Heart right ventricle (tissue), 16 donors: ENCODE results near the gene CD300H. TPM values are rescaled to one million over a fixed set of nuclear protein-coding genes. Genes with fewer than 3 reads are reported as not detected.
"Not testable (repeated sequence)": the region's sequence is repeated elsewhere in the genome, so short reads cannot be mapped to it uniquely, and the experiment has no call there.

ENCODE experiments used
- ATAC-seq, 8 donors: fragments of 200-7000 bp; cut with Tn5 transposase; one replicate each; pipeline ENCODE4 v1.9.1; 2020; ENCODE audit warnings: mild to moderate bottlenecking in 8 of 8, moderate library complexity in 8 of 8, moderate number of reproducible peaks in 1 of 8
- DNase-seq, 2 donors: peaks; one replicate each; pipeline ENCODE4 v3.0.0-alpha.2; 2020
- H3K27ac ChIP-seq, 10 donors: fragments of 200-600 bp; sonication (generic) in 2 of 10; one replicate each; pipeline versions ENCODE4 v1.5.0 to v1.8.0; 2020 to 2022; ENCODE audit warnings: mild to moderate bottlenecking in 3 of 10
- H3K27me3 ChIP-seq, 7 donors: fragments of 200-600 bp; one replicate each; pipeline ENCODE4 v1.8.0; 2021 to 2022; ENCODE audit warnings: mild to moderate bottlenecking in 2 of 7
- H3K36me3 ChIP-seq, 9 donors: fragments of 200-600 bp; sonication (generic) in 1 of 9; one replicate each; pipeline versions ENCODE4 v1.5.0 to v1.8.0; 2020 to 2022; ENCODE audit warnings: mild to moderate bottlenecking in 2 of 9
- H3K4me1 ChIP-seq, 9 donors: fragments of 200-600 bp; sonication (generic) in 1 of 9; one replicate each; pipeline versions ENCODE4 v1.5.0 to v1.8.0; 2020 to 2022; ENCODE audit warnings: mild to moderate bottlenecking in 4 of 9
- H3K4me3 ChIP-seq, 10 donors: fragments of 200-600 bp; sonication (generic) in 2 of 10; one replicate each; pipeline versions ENCODE4 v1.5.0 to v1.8.0; 2020 to 2022; ENCODE audit warnings: mild to moderate bottlenecking in 7 of 10, moderate library complexity in 2 of 10
- H3K9me3 ChIP-seq, 11 donors: fragments of 200-600 bp in 10 of 11; sonication (generic) in 2 of 11; one replicate each; pipeline versions ENCODE4 v1.5.0 to v1.8.0; 2013 to 2022; ENCODE audit warnings: mild to moderate bottlenecking in 2 of 11, control low read depth in 1 of 11, moderate library complexity in 1 of 11
- WGBS, 2 donors: extraction: QIAGEN DNeasy Blood & Tissue Kit; methylation state at CpG; one replicate each; pipeline ENCODE4 v1.1.7; 2013; ENCODE audit warnings: inconsistent platforms in 1 of 2; 5-methylcytosine and 5-hydroxymethylcytosine counted together
- intact Hi-C, 10 donors: fragments of 100-400 bp; cut with DNase I; formaldehyde crosslinking; loops; one replicate each; pipeline versions ENCODE4 v1.11.1 to v1.14.2; 2022
- polyA plus RNA-seq, 2 donors: library from polyadenylated mRNA; stranded (reverse); fragments of 200-250 nt; gene quantifications; one replicate each; pipeline ENCODE4 v1.2.3, GENCODE V29; 2013
- total RNA-seq, 10 donors: library from RNA; stranded (reverse); fragmentation: NEBNext Ultra II Directional in 3 of 10; extraction: Animal tissue kit (Norgen Biotek cat#: 25700) in 3 of 10; gene quantifications; one replicate each; pipeline versions ENCODE4 v1.2.1 to v1.2.4, GENCODE V29; 2021 to 2023
- TF ChIP-seq, protein P1 (sequence below), 9 donors: fragments of 200-600 bp; sonication (generic) in 2 of 9; IDR thresholded peaks; one replicate each; pipeline versions ENCODE4 v1.5.0 to v1.8.0; 2021 to 2022; ENCODE audit warnings: antibody characterized with exemption in 9 of 9, mild to moderate bottlenecking in 5 of 9, moderate library complexity in 1 of 9
- donor health status: Arrhythmogenic right ventricular cardiomyopathy.
- donor health status: ischemic (EF 13 %, LVEDD 7.1; RV severe dilation, severe dysfunction).
- donor health status: healthy with polysubstance abuse.
- donor health status: DM: no; HTN: yes; CAD: no.
- donor health status: DM: no; HTN: no; CAD: no.
- donor health status: ischemic (EF 25% LVEDD 6.9; RV normal size, moderate dysfunction).
- donor health status: ischemic (EF 25% LVEDD 5.7; RV mildly dilated, moderate dysfunction).
- donor health status: healthy.
- donor health status: DM: yes; HTN: yes; CAD: no.
- donor health status: Ischemic cardiomyopathy.
- donor health status: ischemic (EF 35%, LVEDD 5.7; RV mildly dilated, moderate dysfunction).
- donor health status: nonischemic (EF 11% LVEDD 7.7; RV severe dilation, severe dysfunction).
- donor health status: DM: yes; HTN: yes; CAD: no.
- donor health status: PGD.
- donor health status: ischemic (EF 29% LVEDD 5.4; RV normal size, mild dysfunction).
- donor health status: nonischemic (EF 23%, LVEDD 6.1; RV moderate dilation, normal function).

The CD300H gene
- total and polyA plus RNA-seq, 12 donors: 0.49 to 0.97 TPM; not detected in 10

DNA sequence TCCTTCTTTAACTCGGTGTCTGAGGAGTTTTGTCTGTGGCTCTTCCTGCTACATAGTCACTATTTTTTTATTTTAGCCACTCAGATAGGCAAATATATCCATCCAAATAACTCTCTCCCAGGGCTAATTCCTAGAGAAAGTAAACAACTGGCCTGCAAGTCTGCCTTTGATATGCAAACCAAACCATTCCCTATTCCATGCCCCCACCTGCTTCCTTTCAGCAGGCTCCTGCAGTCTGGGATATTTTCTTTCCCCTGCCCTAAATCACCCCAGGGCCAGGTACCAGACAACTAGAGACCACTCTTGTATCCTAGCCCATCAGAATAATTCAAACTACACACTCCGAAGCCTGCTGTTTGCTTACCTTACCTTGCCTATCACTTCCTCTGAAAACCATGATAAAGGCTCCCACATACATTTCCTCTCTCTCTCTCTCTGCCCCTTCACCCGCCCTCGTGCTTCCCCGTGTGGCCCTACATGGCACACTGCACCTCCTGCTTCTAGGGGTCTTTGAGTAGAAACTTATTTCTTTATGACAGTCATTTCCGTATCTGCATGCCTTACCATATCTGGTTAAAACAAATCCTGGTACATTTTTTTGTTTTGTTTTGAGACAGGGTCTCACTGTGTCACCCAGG is 8.3 kb downstream of the CD300H start:
- Histone ChIP-seq H3K4me1 (peaks cover 0 to 11% (median 0%) of the 10 kb centered on the region in 9 donors), H3K4me3 (no peak overlapping the region), H3K27ac (no peak overlapping the region), H3K27me3 (peaks cover 0 to 30% (median 4%) of the 10 kb centered on the region in 7 donors), H3K9me3 (no peaks in the 10 kb centered on the region), H3K36me3 (no peaks in the 10 kb centered on the region)
- intact Hi-C loops: no loop called here
- TF ChIP-seq, protein P1, sequence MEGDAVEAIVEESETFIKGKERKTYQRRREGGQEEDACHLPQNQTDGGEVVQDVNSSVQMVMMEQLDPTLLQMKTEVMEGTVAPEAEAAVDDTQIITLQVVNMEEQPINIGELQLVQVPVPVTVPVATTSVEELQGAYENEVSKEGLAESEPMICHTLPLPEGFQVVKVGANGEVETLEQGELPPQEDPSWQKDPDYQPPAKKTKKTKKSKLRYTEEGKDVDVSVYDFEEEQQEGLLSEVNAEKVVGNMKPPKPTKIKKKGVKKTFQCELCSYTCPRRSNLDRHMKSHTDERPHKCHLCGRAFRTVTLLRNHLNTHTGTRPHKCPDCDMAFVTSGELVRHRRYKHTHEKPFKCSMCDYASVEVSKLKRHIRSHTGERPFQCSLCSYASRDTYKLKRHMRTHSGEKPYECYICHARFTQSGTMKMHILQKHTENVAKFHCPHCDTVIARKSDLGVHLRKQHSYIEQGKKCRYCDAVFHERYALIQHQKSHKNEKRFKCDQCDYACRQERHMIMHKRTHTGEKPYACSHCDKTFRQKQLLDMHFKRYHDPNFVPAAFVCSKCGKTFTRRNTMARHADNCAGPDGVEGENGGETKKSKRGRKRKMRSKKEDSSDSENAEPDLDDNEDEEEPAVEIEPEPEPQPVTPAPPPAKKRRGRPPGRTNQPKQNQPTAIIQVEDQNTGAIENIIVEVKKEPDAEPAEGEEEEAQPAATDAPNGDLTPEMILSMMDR (IDR thresholded peaks at IDR 0.05): no peak
- WGBS, 2 donors: 69 to 73% methylated on average over 6 of the region's 6 CpGs
- ATAC-seq: no peak
- no peak for DNase-seq

DNA sequence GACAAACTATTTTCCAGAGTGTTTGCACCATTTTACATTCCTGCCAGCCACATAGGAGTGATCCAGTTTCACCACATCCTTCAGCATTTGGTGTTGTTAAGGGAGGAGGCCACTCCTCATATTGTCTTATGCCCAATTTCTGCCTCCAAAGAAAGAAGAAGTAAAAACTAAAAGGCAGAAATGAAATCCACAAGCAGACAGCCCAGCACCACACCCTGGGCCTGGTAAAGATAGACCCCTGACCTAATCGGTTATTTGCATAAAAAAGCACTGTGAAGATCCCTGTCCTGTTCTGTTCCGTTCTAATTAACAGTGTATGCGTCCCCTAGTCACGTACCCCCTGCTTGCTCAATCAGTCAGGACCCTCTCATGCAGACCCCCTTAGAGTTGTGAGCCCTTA is 8.9 kb downstream of the CD300H start:
- H3K36me3 ChIP-seq, H3K27ac ChIP-seq, ATAC-seq, DNase-seq, H3K4me3 ChIP-seq, intact Hi-C loops, H3K9me3 ChIP-seq: not testable (repeated sequence)
- Histone ChIP-seq H3K27me3 (peaks cover 0 to 30% (median 3%) of the 10 kb centered on the region in 7 donors), H3K4me1 (peaks cover 0 to 11% (median 0%) of the 10 kb centered on the region in 9 donors)
- 54 to 73% methylated on average over 4 of the region's 4 CpGs for WGBS, 2 donors

DNA sequence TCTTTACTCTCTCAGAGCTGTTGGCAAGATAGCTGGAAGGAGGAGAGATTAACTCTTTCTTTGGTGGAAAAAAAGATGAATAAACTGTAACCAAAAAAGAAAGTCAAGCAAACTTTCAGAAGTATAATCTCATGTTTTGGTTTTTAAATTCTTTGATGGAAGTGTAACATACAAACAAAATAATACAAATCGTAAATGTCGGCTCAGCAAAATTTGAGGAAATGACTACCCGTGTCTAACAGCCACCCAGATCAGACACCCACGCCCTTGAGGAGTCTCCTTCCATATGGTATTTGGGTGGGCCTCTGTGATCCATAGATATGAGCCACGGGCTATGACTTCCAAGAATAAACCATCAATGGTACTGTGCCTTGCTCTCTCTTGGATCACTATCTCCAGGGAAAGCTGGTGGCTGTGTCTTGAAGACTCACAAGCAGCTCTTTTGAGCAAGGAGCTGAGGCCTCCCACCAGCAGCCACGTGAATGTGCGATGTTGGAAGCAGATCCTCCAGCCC is 11.8 kb downstream of the CD300H start:
- Histone ChIP-seq H3K4me1 (peaks cover 0 to 11% (median 0%) of the 10 kb centered on the region in 9 donors), H3K36me3 (no peaks in the 10 kb centered on the region), H3K4me3 (no peak overlapping the region), H3K27ac (no peak overlapping the region), H3K9me3 (no peaks in the 10 kb centered on the region), H3K27me3 (peaks cover 0 to 31% (median 7%) of the 10 kb centered on the region in 7 donors)
- WGBS, 2 donors: 55 to 64% methylated on average over 7 of the region's 7 CpGs
- TF ChIP-seq, protein P1 (IDR thresholded peaks at IDR 0.05): no peak
- intact Hi-C loops: no loop called here
- no peak for DNase-seq
- ATAC-seq: no peak

DNA sequence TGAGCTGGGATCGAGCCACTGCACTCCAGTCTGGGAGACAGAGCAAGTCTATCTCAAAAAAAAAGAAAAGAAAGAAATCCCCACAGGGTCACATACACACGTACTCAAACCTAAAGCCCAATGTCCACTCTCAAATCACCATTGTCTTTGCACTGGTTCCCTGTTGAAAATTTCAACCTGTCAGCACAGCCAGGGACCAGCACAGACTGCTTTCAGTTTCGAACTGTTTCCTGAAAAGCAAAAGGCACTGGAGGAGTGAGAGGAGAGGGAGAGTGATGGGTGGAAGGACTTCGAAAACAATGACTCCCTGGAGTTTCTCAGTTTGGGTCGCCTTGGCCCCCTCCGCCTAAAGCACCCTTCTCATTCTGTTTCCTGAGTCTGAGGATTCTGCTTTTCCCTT is 12.4 kb downstream of the CD300H start:
- intact Hi-C loops: no loop called here

More for the DNA sequence above, 12.4 kb downstream of the CD300H start:
- Histone ChIP-seq H3K27me3 (peaks cover 0 to 35% (median 7%) of the 10 kb centered on the region in 7 donors), H3K4me3 (no peak overlapping the region), H3K36me3 (no peaks in the 10 kb centered on the region), H3K27ac (no peak overlapping the region), H3K4me1 (peaks cover 0 to 11% (median 0%) of the 10 kb centered on the region in 9 donors), H3K9me3 (no peaks in the 10 kb centered on the region)
- DNase-seq (no peak), ATAC-seq (no peak)
- TF ChIP-seq, protein P1 (IDR thresholded peaks at IDR 0.05): no peak
- WGBS, 2 donors: 42 to 47% methylated on average over 6 of the region's 6 CpGs
